Brain microvascular endothelial cell (primary cell): ENCODE data around the gene TMC5.
"Not testable (repeated sequence)": the region's sequence is repeated elsewhere in the genome, so short reads cannot be mapped to it uniquely, and the experiment has no call there.

ENCODE experiments used
- DNase-seq: peaks from one replicate; pipeline ENCODE4 v3.0.0-alpha.2; 2020
- H3K27ac ChIP-seq: fragments of 250-450 bp; sonication (Bioruptor Pico); 2 replicates; pipeline ENCODE4 v1.5.1; 2020; ENCODE audit warnings: mild to moderate bottlenecking, moderate library complexity
- H3K27me3 ChIP-seq: fragments of 250-450 bp; sonication (Bioruptor Pico); replicated peaks from 2 replicates; pipeline ENCODE4 v1.5.1; 2020; ENCODE audit warnings: mild to moderate bottlenecking
- H3K36me3 ChIP-seq: fragments of 250-450 bp; sonication (Bioruptor Pico); replicated peaks from 2 replicates; pipeline ENCODE4 v1.5.1; 2020; ENCODE audit warnings: mild to moderate bottlenecking
- H3K4me3 ChIP-seq: 2 replicates; pipeline ENCODE4 v1.5.1; 2011; ENCODE audit warnings: low read depth, mild to moderate bottlenecking, control low read depth, low read length, moderate library complexity
- in situ Hi-C: cut with HindIII; loops from 2 replicates; pipeline ENCODE4 v1.10.0; 2017; ENCODE audit warnings: low sequenced_read_pairs, low pct_ligation_motif_present
- TF ChIP-seq, protein P1 (sequence below): IDR thresholded peaks from 2 replicates; pipeline ENCODE4 v1.5.1; 2011; ENCODE audit warnings: low read depth, mild to moderate bottlenecking, moderate library complexity, low read length, control low read depth, inconsistent platforms; ENCODE audit errors: missing control alignments

Gene TMC5, protein sequence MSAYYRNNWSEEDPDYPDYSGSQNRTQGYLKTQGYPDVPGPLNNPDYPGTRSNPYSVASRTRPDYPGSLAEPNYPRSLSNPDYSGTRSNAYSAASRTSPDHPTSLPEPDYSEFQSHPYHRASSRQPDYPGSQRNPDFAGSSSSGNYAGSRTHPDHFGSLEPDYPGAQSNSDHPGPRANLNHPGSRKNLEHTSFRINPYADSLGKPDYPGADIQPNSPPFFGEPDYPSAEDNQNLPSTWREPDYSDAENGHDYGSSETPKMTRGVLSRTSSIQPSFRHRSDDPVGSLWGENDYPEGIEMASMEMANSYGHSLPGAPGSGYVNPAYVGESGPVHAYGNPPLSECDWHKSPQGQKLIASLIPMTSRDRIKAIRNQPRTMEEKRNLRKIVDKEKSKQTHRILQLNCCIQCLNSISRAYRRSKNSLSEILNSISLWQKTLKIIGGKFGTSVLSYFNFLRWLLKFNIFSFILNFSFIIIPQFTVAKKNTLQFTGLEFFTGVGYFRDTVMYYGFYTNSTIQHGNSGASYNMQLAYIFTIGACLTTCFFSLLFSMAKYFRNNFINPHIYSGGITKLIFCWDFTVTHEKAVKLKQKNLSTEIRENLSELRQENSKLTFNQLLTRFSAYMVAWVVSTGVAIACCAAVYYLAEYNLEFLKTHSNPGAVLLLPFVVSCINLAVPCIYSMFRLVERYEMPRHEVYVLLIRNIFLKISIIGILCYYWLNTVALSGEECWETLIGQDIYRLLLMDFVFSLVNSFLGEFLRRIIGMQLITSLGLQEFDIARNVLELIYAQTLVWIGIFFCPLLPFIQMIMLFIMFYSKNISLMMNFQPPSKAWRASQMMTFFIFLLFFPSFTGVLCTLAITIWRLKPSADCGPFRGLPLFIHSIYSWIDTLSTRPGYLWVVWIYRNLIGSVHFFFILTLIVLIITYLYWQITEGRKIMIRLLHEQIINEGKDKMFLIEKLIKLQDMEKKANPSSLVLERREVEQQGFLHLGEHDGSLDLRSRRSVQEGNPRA

GRCh38 chr16:19417640-19418039, at the start of gene TMC5:
Gene TMC5, plus strand, starts transcription at chr16:19417883. Its CDS starts 22,156 bp downstream, at chr16:19440039.
- TF ChIP-seq, protein P1, sequence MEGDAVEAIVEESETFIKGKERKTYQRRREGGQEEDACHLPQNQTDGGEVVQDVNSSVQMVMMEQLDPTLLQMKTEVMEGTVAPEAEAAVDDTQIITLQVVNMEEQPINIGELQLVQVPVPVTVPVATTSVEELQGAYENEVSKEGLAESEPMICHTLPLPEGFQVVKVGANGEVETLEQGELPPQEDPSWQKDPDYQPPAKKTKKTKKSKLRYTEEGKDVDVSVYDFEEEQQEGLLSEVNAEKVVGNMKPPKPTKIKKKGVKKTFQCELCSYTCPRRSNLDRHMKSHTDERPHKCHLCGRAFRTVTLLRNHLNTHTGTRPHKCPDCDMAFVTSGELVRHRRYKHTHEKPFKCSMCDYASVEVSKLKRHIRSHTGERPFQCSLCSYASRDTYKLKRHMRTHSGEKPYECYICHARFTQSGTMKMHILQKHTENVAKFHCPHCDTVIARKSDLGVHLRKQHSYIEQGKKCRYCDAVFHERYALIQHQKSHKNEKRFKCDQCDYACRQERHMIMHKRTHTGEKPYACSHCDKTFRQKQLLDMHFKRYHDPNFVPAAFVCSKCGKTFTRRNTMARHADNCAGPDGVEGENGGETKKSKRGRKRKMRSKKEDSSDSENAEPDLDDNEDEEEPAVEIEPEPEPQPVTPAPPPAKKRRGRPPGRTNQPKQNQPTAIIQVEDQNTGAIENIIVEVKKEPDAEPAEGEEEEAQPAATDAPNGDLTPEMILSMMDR, result no peak
- Histone ChIP-seq H3K4me3 (no peak within 1 kb of the TSS), H3K27ac (no peak within 1 kb of the TSS), H3K27me3 (no peaks in the 10 kb centered on the region), H3K36me3 (no peaks in the 10 kb centered on the region)
- DNase-seq, result no peak
- in situ Hi-C loops, result no loop called here

- H3K4me3 ChIP-seq, H3K36me3 ChIP-seq, in situ Hi-C loops, DNase-seq, H3K27ac ChIP-seq, H3K27me3 ChIP-seq: not testable (repeated sequence)
These were observed 45.1 kb upstream of the TMC5 start for GRCh38 chr16:19372541-19372940.

- no peak overlapping the region for H3K27ac ChIP-seq
- in situ Hi-C loops, result no loop called here
- no peak overlapping the region for H3K4me3 ChIP-seq
- no peak for DNase-seq
- H3K36me3 ChIP-seq, result no peaks in the 10 kb centered on the region
- TF ChIP-seq, protein P1, result no peak
- no peaks in the 10 kb centered on the region for H3K27me3 ChIP-seq
These were observed 43.3 kb upstream of the TMC5 start for GRCh38 chr16:19374402-19374801.

- DNase-seq, result peak; percentile 58
- no peaks in the 10 kb centered on the region for H3K27me3 ChIP-seq
- TF ChIP-seq, protein P1, result peak; percentile 89
- no peak overlapping the region for H3K4me3 ChIP-seq
- no peak overlapping the region for H3K27ac ChIP-seq
- in situ Hi-C loops, result no loop called here
- no peaks in the 10 kb centered on the region for H3K36me3 ChIP-seq
These were observed 42.0 kb upstream of the TMC5 start for GRCh38 chr16:19375561-19376158.

DNA sequence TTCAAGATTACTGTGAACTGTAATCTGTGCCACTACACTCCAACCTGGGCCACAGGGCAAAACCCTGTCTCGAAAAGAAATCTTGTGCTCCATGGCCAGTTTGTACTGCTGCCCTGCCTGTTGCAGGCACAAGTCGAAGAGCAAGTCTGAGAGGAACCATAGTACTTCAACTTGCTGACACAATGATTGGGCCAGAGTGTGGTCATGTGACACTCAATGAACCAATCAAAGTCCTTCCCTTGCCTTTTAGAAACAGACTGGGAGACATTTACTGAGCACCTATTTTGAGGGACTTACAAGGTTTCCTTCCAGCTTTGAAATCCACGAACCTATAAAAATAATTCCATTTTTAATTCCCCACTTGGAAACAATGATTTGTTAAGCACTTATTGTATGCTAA, 39.8 kb upstream of the TMC5 start:
- no peak overlapping the region for H3K27ac ChIP-seq
- no peak for DNase-seq
- TF ChIP-seq, protein P1, result no peak
- in situ Hi-C loops, result no loop called here
- H3K27me3 ChIP-seq, result no peaks in the 10 kb centered on the region
- no peak overlapping the region for H3K4me3 ChIP-seq
- no peaks in the 10 kb centered on the region for H3K36me3 ChIP-seq
